PC-3 (cell line): ENCODE results near the gene PGF. TPM values are rescaled to one million over a fixed set of nuclear protein-coding genes. Genes with fewer than 3 reads are reported as not detected.
A peak's percentile ranks its signal among the peaks of the same experiment; 100 is the strongest.

ENCODE experiments used
- ATAC-seq: fragments of 200-7000 bp; cut with Tn5 transposase; 2 replicates; pipeline ENCODE4 v1.9.1; 2020; ENCODE audit warnings: mild to moderate bottlenecking, moderate library complexity
- BruUV-seq: library from RNA; stranded (reverse); fragments of 400-500 nt; replicated peaks from 2 replicates; lab custom pipeline; 2021; lab: Mats Ljungman, UMichigan
- CTCF ChIA-PET: fragments of 300-600 bp; sonication (Branson Sonifier 250); formaldehyde crosslinking; loops from one replicate; lab custom pipeline; 2022; ENCODE audit warnings: antibody characterized with exemption; lab: Charles Lee
- POLR2A ChIA-PET: fragments of 300-600 bp; sonication (Branson Sonifier 250); formaldehyde crosslinking; loops from one replicate; lab custom pipeline; 2022; ENCODE audit warnings: antibody characterized with exemption; ENCODE audit not compliant: unreplicated experiment; lab: Charles Lee
- DNase-seq: peaks from one replicate; pipeline ENCODE4 v3.0.0-alpha.2; 2015
- H2AFZ ChIP-seq: fragments of 300-600 bp; sonication (generic); 2 replicates; pipeline ENCODE4 v1.6.0; 2016; ENCODE audit warnings: antibody characterized with exemption, low read length
- H3F3A ChIP-seq: fragments of 300-600 bp; sonication (generic); one replicate; pipeline ENCODE4 v1.6.0; 2017; ENCODE audit warnings: antibody characterized with exemption, low read length, control low read depth, mild to moderate bottlenecking; ENCODE audit not compliant: unreplicated experiment
- H3K27ac ChIP-seq: fragments of 300-600 bp; sonication (generic); 2 replicates; pipeline ENCODE4 v1.5.1; 2016; ENCODE audit warnings: mild to moderate bottlenecking, low read length
- H3K27me3 ChIP-seq: fragments of 300-600 bp; sonication (generic); 2 replicates; pipeline ENCODE4 v1.6.1; 2016; ENCODE audit warnings: low read length, mixed read lengths
- H3K36me3 ChIP-seq: fragments of 300-600 bp; sonication (generic); 2 replicates; pipeline ENCODE4 v1.6.1; 2016; ENCODE audit warnings: low read depth, mixed run types, low read length, mixed read lengths
- H3K4me1 ChIP-seq: fragments of 300-600 bp; sonication (generic); 2 replicates; pipeline ENCODE4 v1.5.1; 2016; ENCODE audit warnings: low read length; ENCODE audit not compliant: insufficient read depth
- H3K4me2 ChIP-seq: fragments of 300-600 bp; sonication (generic); 2 replicates; pipeline ENCODE4 v1.6.0; 2016; ENCODE audit warnings: low read length
- H3K4me3 ChIP-seq: fragments of 300-600 bp; sonication (generic); 2 replicates; pipeline ENCODE4 v1.5.1; 2016; ENCODE audit warnings: mild to moderate bottlenecking, low read length, mixed read lengths
- H3K79me2 ChIP-seq: fragments of 300-600 bp; sonication (generic); 2 replicates; pipeline ENCODE4 v1.6.1; 2017; ENCODE audit warnings: low read length, mixed read lengths
- H3K9ac ChIP-seq: fragments of 300-600 bp; sonication (generic); 2 replicates; pipeline ENCODE4 v1.6.0; 2016; ENCODE audit warnings: mild to moderate bottlenecking, low read length
- H3K9me2 ChIP-seq: fragments of 300-600 bp; sonication (generic); replicated peaks from 2 replicates; pipeline ENCODE4 v1.6.1; 2016; ENCODE audit warnings: mixed run types, low read length, mixed read lengths
- H3K9me3 ChIP-seq: fragments of 300-600 bp; sonication (generic); 2 replicates; pipeline ENCODE4 v1.6.1; 2016; ENCODE audit warnings: low read length, mixed read lengths
- H4K20me1 ChIP-seq: fragments of 300-600 bp; sonication (generic); 2 replicates; pipeline ENCODE4 v1.6.1; 2016; ENCODE audit warnings: low read length, mixed read lengths
- CTCF ChIP-seq: fragments of 300-600 bp; sonication (generic); conservative IDR thresholded peaks from 2 replicates; pipeline ENCODE4 v1.5.1; 2017; ENCODE audit warnings: antibody characterized with exemption, low read depth, mild to moderate bottlenecking, low read length
- EZH2 ChIP-seq: fragments of 300-600 bp; sonication (generic); IDR thresholded peaks from one replicate; pipeline ENCODE4 v1.6.1; 2017; ENCODE audit warnings: antibody characterized with exemption, mild to moderate bottlenecking, low read length; ENCODE audit not compliant: unreplicated experiment
- EZH2phosphoT487 ChIP-seq: fragments of 300-600 bp; sonication (generic); IDR thresholded peaks from 2 replicates; pipeline ENCODE4 v1.6.1; 2018; ENCODE audit warnings: mild to moderate bottlenecking, antibody characterized with exemption, low read length, borderline replicate concordance
- intact Hi-C: fragments of 100-400 bp; cut with micrococcal nuclease; formaldehyde crosslinking; loops from 2 replicates; pipeline ENCODE4 v1.9.0; 2023
- total RNA-seq: library from RNA; depleted of rRNA; stranded (reverse); fragments of >200 nt; gene quantifications from 2 replicates; pipeline ENCODE4 v1.2.3, GENCODE V29; 2014

Gene PGF
- total RNA-seq, 1 experiment from 2014 or later, result 0.26 TPM

- Histone ChIP-seq H3K9me3 (no peaks in the 10 kb centered on the region), H3K9ac (no peak overlapping the region), H3K4me2 (no peak overlapping the region), H3F3A (no peaks in the 10 kb centered on the region), H3K36me3 (no peaks in the 10 kb centered on the region), H3K9me2 (no peaks in the 10 kb centered on the region; the same call in 1 of the 2 replicates), H3K27me3 (no peaks in the 10 kb centered on the region), H3K4me1 (peaks cover 11% of the 10 kb centered on the region), H4K20me1 (no peaks in the 10 kb centered on the region), H2AFZ (no peak overlapping the region), H3K4me3 (no peak overlapping the region), H3K27ac (no peak overlapping the region), H3K79me2 (no peaks in the 10 kb centered on the region)
- ATAC-seq, result no peak
- BruUV-seq, result no TSS peak
- TF ChIP-seq CTCF (no peak), EZH2phosphoT487 (no peak), EZH2 (no peak)
- ChIA-PET CTCF (interaction anchor here (0.5 kb wide), 1 partner anchor 107 kb away, joined by 3 read pairs; the partner anchor contains the start of gene ACYP1), POLR2A (no interaction called here)
- intact Hi-C loops, result no loop called here
- no peak for DNase-seq
Observed at GRCh38 chr14:74956280-74957072, 1.1 kb upstream of the PGF start.

- no peak overlapping the region for H3K9ac ChIP-seq
- no peak overlapping the region for H2AFZ ChIP-seq
- no peak overlapping the region for H3K27ac ChIP-seq
- H4K20me1 ChIP-seq, result no peaks in the 10 kb centered on the region
- H3K9me2 ChIP-seq, result no peaks in the 10 kb centered on the region; the same call in 1 of the 2 replicates
- no peaks in the 10 kb centered on the region for H3K27me3 ChIP-seq
- ATAC-seq (no peak), DNase-seq (no peak)
- H3F3A ChIP-seq, result no peaks in the 10 kb centered on the region
- intact Hi-C loops, result no loop called here
- BruUV-seq, result no TSS peak
- H3K4me2 ChIP-seq, result no peak overlapping the region
- no peaks in the 10 kb centered on the region for H3K79me2 ChIP-seq
- H3K4me1 ChIP-seq, result peaks cover 11% of the 10 kb centered on the region
- H3K36me3 ChIP-seq, result no peaks in the 10 kb centered on the region
- TF ChIP-seq EZH2phosphoT487 (no peak), EZH2 (no peak), CTCF (no peak)
- no peak overlapping the region for H3K4me3 ChIP-seq
- ChIA-PET POLR2A (no interaction called here), CTCF (no interaction called here)
- no peaks in the 10 kb centered on the region for H3K9me3 ChIP-seq
Observed at GRCh38 chr14:74956027-74956279, 556 bp upstream of the PGF start.

- Histone ChIP-seq H3K4me1 (peaks cover 7% of the 10 kb centered on the region), H3K27ac (no peak overlapping the region), H3K4me2 (peak overlapping the region; percentile 75), H3K27me3 (no peaks in the 10 kb centered on the region), H3K9me2 (no peaks in the 10 kb centered on the region), H3K4me3 (peak overlapping the region; percentile 56), H3K9me3 (no peaks in the 10 kb centered on the region), H3K36me3 (no peaks in the 10 kb centered on the region), H3K9ac (no peak overlapping the region), H3K79me2 (no peaks in the 10 kb centered on the region), H3F3A (no peaks in the 10 kb centered on the region), H4K20me1 (no peaks in the 10 kb centered on the region), H2AFZ (peak overlapping the region; percentile 76)
- CTCF ChIA-PET, result interaction anchor here (0.7 kb wide), 1 partner anchor 48 kb away, joined by 3 read pairs; the partner anchor contains the start of gene EIF2B2
- TF ChIP-seq EZH2 (no peak), CTCF (no peak), EZH2phosphoT487 (no peak)
- ATAC-seq (peak; percentile 28; the same call in 1 of the 2 replicates), DNase-seq (no peak)
- no TSS peak for BruUV-seq
- POLR2A ChIA-PET, result no interaction called here
- intact Hi-C loops, result no loop called here
Observed at GRCh38 chr14:74954947-74955228, 509 bp downstream of the PGF start.
